GM12891 (cell line): ENCODE results near the gene MEF2C.
A peak's percentile ranks its signal among the peaks of the same experiment; 100 is the strongest.

Experiments
- DNase-seq: peaks from one replicate; pipeline ENCODE4 v3.0.0; 2011; ENCODE audit warnings: low spot score; ENCODE audit not compliant: insufficient read length
- FAIRE-seq: peaks from 2 replicates; lab custom pipeline; 2011; peaks lifted over from hg19 to GRCh38; lab: Jason Lieb, UNC
- PAX5 ChIP-seq: IDR thresholded peaks from 2 replicates; pipeline ENCODE4 v1.6.1; 2011; ENCODE audit warnings: low read length, moderate library complexity, mild to moderate bottlenecking; ENCODE audit not compliant: insufficient read depth, severe bottlenecking
- POLR2A ChIP-seq: IDR thresholded peaks from 2 replicates; pipeline ENCODE4 v1.6.1; 2011; ENCODE audit warnings: low read depth, low read length, control low read depth
- POLR2AphosphoS5 ChIP-seq: IDR thresholded peaks from 2 replicates; pipeline ENCODE4 v1.6.1; 2011; ENCODE audit warnings: low read depth, low read length, control low read depth
- POU2F2 ChIP-seq: IDR thresholded peaks from 2 replicates; pipeline ENCODE4 v1.6.1; 2011; ENCODE audit warnings: low read depth, mild to moderate bottlenecking, control low read depth, low read length, moderate library complexity
- SPI1 ChIP-seq: IDR thresholded peaks from 2 replicates; pipeline ENCODE4 v1.6.1; 2011; ENCODE audit warnings: low read depth, low read length, control low read depth
- TAF1 ChIP-seq: IDR thresholded peaks from 2 replicates; pipeline ENCODE4 v1.6.1; 2011; ENCODE audit warnings: low read depth, low read length, control low read depth

The MEF2C gene

GRCh38 chr5:88768411-88768810, 114.6 kb downstream of the MEF2C start:
- DNase-seq (no peak), FAIRE-seq (peak; percentile 80)
- no peak for TF ChIP-seq PAX5
- no peak for TF ChIP-seq POLR2A
- no peak for TF ChIP-seq POLR2AphosphoS5
- no peak for TF ChIP-seq TAF1
- no peak for TF ChIP-seq SPI1
- no peak for TF ChIP-seq POU2F2

DNA sequence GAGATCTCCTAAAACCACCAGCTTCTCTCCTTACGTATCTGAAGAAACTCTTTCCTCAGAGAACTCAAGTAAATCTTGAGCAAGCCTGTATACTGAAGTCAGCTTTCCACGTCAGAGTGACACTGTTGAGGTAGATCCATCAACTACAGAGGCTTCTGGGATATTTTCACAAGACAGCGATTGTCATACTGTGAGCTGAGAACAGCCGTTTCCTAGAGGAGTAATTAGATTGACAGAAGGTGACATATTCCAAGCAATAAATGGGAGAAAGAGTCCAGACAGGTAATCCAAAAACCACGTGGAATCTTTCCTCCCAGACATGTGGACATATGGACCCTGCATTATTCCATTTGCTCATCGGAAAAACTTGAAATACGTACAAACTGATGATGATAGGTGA, 117.2 kb downstream of the MEF2C start:
- DNase-seq (no peak), FAIRE-seq (peak; percentile 35)
- TF ChIP-seq POU2F2 = no peak
- TF ChIP-seq TAF1 = no peak
- no peak for TF ChIP-seq PAX5
- no peak for TF ChIP-seq SPI1
- TF ChIP-seq POLR2AphosphoS5 = no peak
- no peak for TF ChIP-seq POLR2A

GRCh38 chr5:88765171-88765570, 117.8 kb downstream of the MEF2C start:
- no peak for FAIRE-seq
- DNase-seq = no peak
- TF ChIP-seq SPI1 (no peak), POLR2A (no peak), TAF1 (no peak), PAX5 (no peak), POU2F2 (no peak), POLR2AphosphoS5 (no peak)

GRCh38 chr5:88761939-88762338, 121.0 kb downstream of the MEF2C start:
- no peak for TF ChIP-seq POU2F2
- no peak for TF ChIP-seq POLR2A
- peak; percentile 40 for FAIRE-seq
- no peak for DNase-seq

DNA sequence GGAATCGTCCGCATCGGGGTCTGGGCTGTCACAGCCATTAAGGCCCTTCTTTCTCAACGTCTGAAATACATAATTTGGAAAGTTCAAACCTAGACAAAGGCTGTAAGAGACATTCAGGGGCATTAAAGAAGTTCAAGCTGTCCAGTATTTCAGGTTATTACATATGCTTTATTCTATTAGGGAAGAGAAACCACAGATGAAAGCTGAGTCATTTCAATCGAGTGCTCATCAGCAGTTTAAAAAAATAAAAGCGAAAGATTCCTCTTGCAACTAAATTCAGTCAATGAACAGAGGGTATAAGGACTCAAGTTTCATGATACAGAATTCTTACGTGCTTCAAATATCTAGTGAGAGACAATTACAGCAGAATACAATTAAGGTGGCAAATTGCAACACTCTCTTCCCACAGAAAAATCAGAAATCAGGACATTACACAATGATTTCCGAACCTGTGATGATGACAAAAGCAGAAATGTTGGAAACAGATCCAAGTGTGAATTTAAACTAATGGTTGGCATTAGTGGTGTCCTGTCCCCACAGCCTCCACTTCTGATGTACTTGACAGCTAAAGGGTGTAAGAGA, 121.6 kb downstream of the MEF2C start:
- DNase-seq = no peak
- TF ChIP-seq TAF1 (no peak), SPI1 (peak; percentile 52)
- FAIRE-seq = peak; percentile 71

- no peak for TF ChIP-seq SPI1
- TF ChIP-seq PAX5 = no peak
- no peak for TF ChIP-seq TAF1
- TF ChIP-seq POU2F2 = no peak
- TF ChIP-seq POLR2A = no peak
- TF ChIP-seq POLR2AphosphoS5 = no peak
- no peak for DNase-seq
- peak; percentile 82 for FAIRE-seq
Observed at GRCh38 chr5:88760527-88760926, 122.5 kb downstream of the MEF2C start.

DNA sequence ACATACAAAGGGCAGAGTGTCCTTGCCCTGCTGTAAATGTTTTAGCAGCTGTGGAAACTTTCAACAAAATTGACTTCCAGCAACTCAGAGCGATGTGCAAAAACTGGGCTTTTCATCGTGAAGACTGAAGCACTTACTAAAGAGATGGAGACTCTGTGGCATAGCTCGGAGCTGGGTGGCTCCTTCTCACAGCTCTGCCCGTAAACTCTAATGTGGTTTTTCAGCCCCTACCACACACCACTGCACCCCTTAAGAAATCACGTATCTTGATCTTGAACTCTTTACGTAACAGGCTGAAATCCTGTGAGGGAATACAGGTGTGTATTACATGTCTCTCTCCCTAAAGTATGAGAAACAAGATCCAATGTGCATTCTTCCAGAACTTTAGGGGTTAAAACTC, 124.4 kb downstream of the MEF2C start:
- FAIRE-seq = no peak
- no peak for TF ChIP-seq POU2F2
- no peak for TF ChIP-seq TAF1
- TF ChIP-seq PAX5 = no peak
- no peak for TF ChIP-seq POLR2AphosphoS5
- no peak for TF ChIP-seq SPI1
- no peak for TF ChIP-seq POLR2A
- DNase-seq = no peak

- FAIRE-seq (no peak), DNase-seq (no peak)
- TF ChIP-seq PAX5 (no peak), POLR2AphosphoS5 (no peak), POLR2A (no peak), SPI1 (no peak), TAF1 (no peak), POU2F2 (no peak)
Observed at GRCh38 chr5:88758184-88758583, 124.8 kb downstream of the MEF2C start.

DNA sequence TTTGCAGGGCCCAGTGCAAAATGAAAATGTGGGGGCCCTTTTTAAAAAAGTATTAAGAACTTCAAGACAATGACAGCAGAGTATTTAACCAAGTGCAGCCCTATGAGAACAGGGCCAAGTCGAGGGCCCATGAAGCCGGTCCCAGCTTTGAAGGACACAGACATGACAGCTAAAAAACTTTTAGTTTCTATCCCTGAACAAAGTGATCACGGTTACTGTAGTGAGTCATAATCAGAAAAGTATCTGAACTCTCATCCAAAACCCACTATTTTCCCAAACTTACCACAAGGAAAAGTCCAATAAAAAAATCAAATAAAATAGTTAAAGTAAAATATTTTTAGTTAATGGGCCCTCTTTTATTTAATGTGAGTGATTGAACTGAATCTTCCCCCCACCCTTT, 126.0 kb downstream of the MEF2C start:
- FAIRE-seq (no peak), DNase-seq (no peak)
- TF ChIP-seq POLR2A (no peak), SPI1 (no peak), POLR2AphosphoS5 (no peak), POU2F2 (no peak), TAF1 (no peak), PAX5 (no peak)

- FAIRE-seq = no peak
- no peak for DNase-seq
- TF ChIP-seq PAX5 (no peak), POLR2A (no peak), TAF1 (no peak), SPI1 (no peak), POU2F2 (no peak), POLR2AphosphoS5 (no peak)
Observed at GRCh38 chr5:88748666-88749065, 134.3 kb downstream of the MEF2C start.

DNA sequence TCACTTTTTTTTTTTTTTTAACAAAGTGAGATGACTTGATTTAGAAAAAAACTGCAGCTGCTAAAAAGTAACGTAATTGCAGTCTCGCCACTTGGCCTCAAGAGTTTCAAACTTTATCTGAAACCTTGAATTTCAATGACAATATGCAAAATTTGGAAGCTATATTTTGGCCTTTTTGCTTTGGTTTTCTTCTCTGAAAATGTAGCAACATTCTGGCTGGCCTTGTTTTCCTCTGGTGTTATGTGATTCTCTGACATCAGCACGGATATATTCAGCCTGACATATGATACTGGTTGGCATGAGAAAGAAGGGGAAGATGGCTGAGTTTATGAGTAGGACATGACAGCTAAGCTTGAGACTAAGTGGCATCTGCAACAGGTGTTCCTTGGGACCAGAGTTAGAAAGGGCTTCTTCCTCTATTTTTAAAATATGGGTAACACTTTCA, 136.5 kb downstream of the MEF2C start:
- FAIRE-seq (peak; percentile 81), DNase-seq (no peak)
- TF ChIP-seq SPI1 (peak; percentile 35; the same call in 1 of the 2 replicates), TAF1 (no peak)
